Uterus (tissue), 2 donors: ENCODE results near the gene PSG2.

ENCODE experiments used
- POLR2A ChIP-seq, 2 donors: fragments of 450-650 bp; IDR thresholded peaks; one replicate each; pipeline ENCODE4 v1.6.1; 2016; ENCODE audit warnings: antibody characterized with exemption in 2 of 2, mild to moderate bottlenecking in 1 of 2, moderate library complexity in 1 of 2
- TF ChIP-seq, protein P1 (sequence below), 4 experiments: fragments of 200-600 bp in 2 of 4; fragments of 450-650 bp in 2 of 4; sonication (generic) in 2 of 4; IDR thresholded peaks; one replicate each; pipeline ENCODE4 v1.5.1; 2016 to 2019; ENCODE audit warnings: antibody characterized with exemption in 4 of 4, mild to moderate bottlenecking in 2 of 4, moderate library complexity in 1 of 4

DNA sequence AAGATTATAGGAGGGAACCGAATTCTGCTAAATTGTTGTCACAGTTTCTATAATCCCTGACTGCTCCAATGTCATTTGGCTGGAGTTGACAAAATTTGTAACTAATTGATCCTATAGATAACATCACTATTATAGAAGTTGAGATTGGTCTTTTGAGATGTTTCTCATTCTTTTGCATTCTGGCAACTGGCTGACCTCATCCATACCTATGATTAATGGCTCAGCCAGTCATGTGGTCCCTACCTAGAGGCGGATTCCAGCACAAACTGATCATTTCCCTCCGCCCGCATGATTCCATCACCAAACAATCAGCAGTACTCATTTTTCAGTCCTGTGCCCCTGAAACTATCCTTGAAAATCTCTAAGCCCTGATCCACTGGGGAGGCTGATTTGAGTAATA lies 4.2 kb downstream of the PSG2 start:
- TF ChIP-seq, protein P1, sequence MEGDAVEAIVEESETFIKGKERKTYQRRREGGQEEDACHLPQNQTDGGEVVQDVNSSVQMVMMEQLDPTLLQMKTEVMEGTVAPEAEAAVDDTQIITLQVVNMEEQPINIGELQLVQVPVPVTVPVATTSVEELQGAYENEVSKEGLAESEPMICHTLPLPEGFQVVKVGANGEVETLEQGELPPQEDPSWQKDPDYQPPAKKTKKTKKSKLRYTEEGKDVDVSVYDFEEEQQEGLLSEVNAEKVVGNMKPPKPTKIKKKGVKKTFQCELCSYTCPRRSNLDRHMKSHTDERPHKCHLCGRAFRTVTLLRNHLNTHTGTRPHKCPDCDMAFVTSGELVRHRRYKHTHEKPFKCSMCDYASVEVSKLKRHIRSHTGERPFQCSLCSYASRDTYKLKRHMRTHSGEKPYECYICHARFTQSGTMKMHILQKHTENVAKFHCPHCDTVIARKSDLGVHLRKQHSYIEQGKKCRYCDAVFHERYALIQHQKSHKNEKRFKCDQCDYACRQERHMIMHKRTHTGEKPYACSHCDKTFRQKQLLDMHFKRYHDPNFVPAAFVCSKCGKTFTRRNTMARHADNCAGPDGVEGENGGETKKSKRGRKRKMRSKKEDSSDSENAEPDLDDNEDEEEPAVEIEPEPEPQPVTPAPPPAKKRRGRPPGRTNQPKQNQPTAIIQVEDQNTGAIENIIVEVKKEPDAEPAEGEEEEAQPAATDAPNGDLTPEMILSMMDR (IDR thresholded peaks at IDR 0.05): no peak
- TF ChIP-seq POLR2A (IDR thresholded peaks at IDR 0.05): no peak
